GM18867 (cell line): ENCODE measurements around the gene ZNF292.
"Not testable (repeated sequence)": the region's sequence is repeated elsewhere in the genome, so short reads cannot be mapped to it uniquely, and the experiment has no call there.

Experiments
- ATAC-seq: cut with Tn5 transposase; IDR thresholded peaks from one replicate; pipeline ENCODE4 v1.9.1; 2021; ENCODE audit warnings: mild to moderate bottlenecking, moderate library complexity; ENCODE audit not compliant: unreplicated experiment

The ZNF292 gene

GRCh38 chr6:87157596-87157995 is 2.2 kb downstream of the ZNF292 start:
- not testable (repeated sequence) for ATAC-seq

DNA sequence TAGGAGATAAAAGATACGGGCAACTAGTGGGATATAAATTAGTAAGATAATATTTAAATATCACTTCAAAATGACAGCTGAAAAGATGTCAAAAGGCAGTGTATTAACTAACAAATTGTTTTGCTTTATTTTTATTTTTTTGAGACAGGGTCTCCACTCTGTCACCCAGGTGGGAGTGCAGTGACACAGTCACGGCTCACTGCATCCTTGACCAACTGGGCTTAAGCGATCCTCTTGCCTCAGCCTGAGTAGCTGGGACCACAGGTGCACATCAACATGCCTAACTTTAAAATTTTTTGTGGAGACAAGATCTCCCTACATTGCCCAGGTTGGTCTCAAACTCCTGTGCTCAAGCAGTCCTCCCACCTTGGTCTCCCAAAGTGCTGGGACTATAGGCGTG is 5.9 kb downstream of the ZNF292 start:
- ATAC-seq = no peak

GRCh38 chr6:87164004-87164403 is 8.6 kb downstream of the ZNF292 start:
- ATAC-seq = no peak

DNA sequence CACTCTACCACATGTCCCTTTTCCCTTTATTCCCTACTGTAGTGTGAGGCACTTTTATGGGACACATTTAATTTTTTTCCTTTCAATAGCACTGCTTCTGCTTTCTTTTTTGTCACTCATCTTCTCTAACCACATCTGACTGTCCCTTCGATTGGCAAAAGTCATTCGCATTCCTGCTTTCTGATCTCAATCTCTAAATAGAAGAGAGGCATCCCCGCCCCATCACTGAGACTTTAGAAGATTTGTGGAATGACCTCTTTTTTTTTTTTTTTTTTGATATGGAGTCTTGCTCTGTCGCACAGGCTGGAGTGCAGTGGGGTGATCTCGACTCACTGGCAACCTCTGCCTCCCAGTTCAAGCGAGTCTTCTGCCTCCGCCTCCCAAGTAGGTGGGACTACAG is 9.1 kb downstream of the ZNF292 start:
- no peak for ATAC-seq

- ATAC-seq = no peak
Measured at GRCh38 chr6:87165185-87165584, 9.8 kb downstream of the ZNF292 start.

DNA sequence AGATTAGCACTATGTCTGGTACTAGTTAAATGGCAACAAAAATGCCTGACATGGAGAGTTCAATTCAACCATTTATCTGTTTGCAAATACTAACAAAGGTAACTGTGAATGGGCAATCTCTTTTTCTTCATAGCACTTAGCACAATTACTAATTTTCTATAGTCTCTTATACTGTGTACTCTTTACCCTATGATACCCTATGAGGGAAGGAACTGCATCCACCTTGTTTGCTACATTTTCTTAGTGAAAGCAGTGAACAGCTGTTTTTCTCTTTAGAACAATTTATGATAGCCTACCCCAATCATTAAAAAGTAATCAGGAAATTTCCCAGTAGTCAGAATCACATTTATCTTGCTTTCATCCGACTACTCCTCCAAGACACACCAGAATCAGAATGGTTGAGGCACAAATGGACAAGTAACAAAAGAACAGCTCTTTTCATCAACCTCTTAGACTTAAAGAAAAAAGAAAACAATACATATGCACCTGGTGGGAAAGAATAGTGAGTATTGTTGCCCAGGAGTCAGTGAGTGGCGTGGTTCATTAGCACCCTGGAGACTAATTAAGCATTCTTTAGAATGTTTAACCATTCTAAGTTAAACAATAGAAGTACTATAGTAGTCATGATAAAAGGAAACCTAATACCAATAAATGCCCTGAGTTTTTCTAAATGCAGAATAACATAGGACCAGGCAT is 16.7 kb downstream of the ZNF292 start:
- ATAC-seq = no peak

DNA sequence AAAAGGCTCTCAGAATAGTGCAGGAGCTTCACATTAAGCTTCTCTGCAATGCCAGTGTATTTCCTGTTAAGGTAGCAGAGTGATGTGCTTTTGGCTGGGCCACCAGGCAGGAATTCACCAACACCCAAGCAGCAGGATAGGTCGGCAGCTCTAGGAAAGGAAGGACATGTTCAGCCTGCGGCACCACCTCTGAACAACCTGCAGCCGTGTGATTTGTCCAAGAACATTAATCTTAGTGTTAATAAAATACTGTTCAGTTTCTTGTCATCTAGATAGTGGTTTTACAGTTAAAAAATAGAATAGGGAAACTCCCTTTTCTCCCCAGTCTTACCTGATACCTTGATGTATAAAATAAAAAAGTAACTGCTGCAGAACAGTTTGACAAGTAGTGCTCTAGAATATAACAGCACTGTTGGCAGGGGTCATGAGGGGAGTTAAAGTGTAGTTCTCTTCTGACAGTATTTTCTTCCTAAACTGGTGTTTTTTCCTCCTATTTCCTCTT is 18.8 kb downstream of the ZNF292 start:
- ATAC-seq = no peak

DNA sequence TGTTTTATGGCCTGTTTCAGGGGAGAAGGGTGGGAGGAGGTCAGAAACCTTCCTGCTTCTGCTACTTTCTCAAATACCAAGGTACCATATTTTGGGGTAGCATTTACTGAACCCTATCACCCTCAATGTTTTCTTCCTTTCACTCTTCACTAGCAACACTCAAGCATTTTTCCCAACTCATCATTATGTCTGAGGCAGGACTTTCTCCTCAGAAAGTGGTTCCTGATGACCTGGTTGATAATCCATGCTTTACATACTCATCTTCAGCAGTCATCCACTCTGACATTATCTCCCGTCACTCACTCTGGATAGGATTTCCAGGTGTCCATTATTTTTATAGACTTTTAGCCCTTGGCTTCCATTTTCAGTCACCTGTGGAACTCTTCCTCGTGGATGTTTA is 21.1 kb downstream of the ZNF292 start:
- ATAC-seq = no peak

DNA sequence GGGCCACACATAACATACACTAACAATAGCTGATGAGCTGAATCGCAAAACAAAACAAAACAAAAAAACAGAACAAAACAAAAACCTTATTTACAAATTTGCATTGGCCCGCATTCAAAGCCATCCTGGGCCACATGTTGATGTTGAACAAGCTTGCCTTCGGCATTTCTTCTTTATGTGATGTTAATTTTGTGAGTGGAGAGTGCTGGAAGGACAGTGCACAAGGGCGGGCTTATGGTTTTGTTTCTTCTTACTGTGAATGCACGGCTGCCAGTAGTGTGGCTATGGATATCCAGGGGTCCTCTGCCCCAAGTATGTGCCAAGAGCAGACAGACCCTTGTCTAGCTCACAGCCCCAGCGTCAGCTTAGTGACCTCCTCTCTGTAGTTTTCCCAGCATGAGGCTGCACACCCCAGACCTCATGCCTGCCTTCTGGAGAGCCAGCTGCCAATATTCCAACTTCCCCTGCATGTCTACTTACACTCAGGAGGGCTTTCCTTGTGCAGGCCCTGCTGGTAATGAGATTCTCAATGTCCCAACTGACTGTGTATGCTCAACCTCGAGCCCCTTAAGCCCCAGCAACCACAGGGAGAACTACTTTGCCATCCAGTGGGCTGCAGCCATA is 24.9 kb downstream of the ZNF292 start:
- ATAC-seq = no peak

DNA sequence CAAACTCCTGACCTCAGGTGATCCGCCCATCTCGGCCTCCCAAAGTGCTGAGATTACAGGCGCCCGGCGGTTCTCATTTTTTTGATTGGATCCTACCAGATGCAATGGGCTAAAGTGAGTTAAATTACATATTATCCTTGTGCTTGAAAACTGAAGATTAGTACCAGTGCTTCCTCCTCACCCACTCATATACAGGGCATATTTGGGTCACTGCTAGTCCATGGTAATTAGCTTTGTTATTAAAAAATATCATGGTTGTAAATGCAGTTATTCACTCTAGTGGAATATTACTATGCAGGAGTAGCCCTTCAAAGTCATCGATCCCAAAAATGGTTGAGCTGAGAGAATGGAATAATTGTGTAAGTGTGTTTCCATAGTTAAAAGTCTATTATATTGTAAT is 26.5 kb downstream of the ZNF292 start:
- ATAC-seq = no peak

- peak; percentile 79 for ATAC-seq
Measured at GRCh38 chr6:87182321-87182720, 27.0 kb downstream of the ZNF292 start.

GRCh38 chr6:87182940-87183339 is 27.6 kb downstream of the ZNF292 start:
- peak; percentile 41 for ATAC-seq

DNA sequence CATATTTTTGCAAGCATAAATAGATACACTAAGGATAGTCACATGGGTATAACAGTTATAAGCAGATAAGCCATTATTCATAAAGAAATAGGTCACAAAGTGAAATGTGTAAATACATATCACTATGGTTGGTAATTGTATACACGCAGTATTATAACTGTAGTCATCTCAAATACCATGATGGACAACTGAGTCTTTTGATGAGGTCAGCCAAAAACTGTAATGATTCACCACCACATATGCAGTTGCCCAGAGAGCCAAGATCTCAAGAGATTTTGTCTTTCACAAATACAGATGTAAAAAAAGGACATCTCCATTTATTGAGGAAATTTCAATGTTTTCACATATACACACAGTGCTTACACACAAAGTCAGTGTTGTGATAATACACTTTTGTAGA is 28.3 kb downstream of the ZNF292 start:
- ATAC-seq = no peak

GRCh38 chr6:87184762-87185250 is 29.4 kb downstream of the ZNF292 start:
- no peak for ATAC-seq

DNA sequence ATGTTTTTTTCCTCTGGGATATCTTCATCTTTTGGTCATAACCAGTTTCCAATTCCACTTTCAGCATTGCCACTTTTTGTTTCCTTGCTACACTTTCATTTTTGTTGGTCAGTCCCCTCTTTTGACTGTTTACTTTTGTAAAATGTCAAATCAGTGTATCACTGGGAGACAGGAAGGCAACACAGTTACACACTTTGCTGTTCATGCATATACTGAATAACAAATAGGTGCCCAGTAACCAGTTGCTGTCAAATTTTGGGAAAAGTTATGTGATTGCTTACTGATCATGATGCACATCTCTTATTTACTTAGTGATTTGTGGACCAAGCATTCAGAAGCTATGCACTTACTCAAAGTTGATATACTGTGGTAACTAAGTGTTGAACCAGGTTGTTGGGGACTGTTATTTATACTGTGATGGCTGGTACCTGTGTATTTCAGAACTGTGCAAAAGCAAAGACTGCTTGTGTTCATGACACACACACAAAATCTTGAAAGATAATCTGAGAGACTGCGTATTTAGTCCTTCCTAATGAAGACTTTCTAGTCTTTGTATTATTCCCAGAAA is 41.0 kb downstream of the ZNF292 start:
- ATAC-seq = no peak

- ATAC-seq = peak; percentile 74
Measured at GRCh38 chr6:87197547-87197946, 42.2 kb downstream of the ZNF292 start.

DNA sequence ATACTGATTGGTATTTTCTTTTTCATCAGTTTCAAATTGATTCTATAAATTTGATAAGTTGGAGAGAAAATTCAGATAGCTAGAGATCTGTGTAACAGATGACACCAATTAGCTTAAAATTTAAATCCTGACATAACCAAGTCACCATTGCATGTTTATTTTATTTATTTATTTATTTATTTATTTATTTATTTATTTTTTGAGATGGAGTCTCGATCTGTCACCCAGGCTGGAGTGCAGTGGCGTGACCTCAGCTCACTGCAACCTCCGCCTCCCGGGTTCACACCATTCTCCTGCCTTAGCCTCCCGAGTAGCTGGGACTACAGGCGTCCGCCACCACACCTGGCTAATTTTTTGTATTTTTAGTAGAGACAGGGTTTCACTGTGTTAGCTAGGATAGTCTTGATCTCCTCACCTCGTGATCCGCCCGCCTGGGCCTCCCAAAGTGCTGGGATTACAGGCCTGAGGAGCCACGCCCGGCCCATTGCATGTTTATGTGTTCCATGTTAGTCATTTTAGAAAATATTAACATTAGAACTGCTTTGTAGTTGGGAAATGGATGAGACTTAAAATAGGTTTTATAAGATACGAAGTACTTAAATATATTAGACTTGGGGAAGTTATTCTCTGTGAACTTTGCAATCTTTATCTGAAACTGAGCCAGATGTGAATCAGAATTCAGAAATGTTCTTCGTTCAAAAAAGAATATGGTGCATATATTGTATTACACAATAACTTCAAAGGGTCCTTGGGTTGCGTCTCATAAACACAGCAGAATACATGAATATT is 42.9 kb downstream of the ZNF292 start:
- not testable (repeated sequence) for ATAC-seq

DNA sequence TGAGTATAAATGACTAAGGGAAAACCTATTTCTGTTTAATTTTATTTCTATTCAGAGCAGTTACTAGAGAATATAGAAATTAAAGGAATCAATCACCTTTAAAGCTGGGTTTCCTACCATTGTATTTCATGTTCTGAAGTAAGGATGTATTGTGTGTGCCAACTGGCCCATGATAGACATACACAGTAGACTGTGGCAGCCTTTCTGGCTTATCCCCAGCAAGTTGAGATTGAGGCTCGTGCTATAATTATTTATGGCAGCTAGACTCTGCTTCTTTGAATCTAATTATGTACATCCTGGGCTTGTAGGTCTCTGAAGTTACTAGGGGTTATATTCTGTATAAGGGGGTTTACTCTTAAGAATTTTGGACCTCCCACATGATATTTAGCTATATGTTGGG is 44.4 kb downstream of the ZNF292 start:
- no peak for ATAC-seq

- no peak for ATAC-seq
Measured at GRCh38 chr6:87200469-87201175, 45.3 kb downstream of the ZNF292 start.

DNA sequence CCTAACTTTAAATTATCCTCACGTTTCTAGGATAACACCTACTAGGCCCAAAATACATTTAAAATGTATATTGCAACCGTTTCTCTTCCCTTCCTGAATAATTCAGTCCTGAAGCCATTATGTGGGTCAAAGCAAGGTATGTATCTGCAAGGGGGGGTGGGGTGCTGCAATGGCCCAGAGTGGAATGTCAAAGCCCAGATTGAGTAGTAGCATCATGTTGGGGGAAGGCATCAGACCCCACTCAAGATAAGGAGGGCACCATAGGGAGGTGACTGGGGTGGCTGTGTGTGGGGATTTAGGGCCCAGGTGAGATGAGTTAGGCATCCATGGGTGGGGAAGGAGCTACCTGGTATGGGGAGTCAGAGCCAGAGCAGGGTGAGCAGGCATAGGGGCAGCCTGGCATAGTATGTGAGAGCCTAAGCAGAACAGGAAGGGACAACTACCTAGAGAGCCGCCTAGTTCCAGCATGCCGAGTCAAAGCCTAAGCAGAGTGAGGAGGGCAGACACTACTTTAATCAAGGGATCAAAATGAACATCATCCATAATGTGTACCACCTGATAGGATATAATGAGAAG is 48.2 kb downstream of the ZNF292 start:
- ATAC-seq = no peak
